Effector memory CD4-positive, alpha-beta T cell (primary cell): ENCODE measurements around the gene TGFBR1.

Experiments
- DNase-seq, 3 donors: peaks; one replicate each; pipeline ENCODE4 v3.0.0-alpha.2; 2020
- H3K27ac ChIP-seq: 2 replicates; pipeline ENCODE4 v1.7.0; 2013; ENCODE audit warnings: mild to moderate bottlenecking, low read length, moderate library complexity; ENCODE audit not compliant: insufficient read depth, poor library complexity, severe bottlenecking
- H3K27me3 ChIP-seq: replicated peaks from 2 replicates; pipeline ENCODE4 v1.7.0; 2013; ENCODE audit warnings: mild to moderate bottlenecking, low read length; ENCODE audit not compliant: insufficient read depth, control insufficient read depth, poor library complexity, severe bottlenecking
- H3K36me3 ChIP-seq: 2 replicates; pipeline ENCODE4 v1.7.0; 2013; ENCODE audit warnings: mild to moderate bottlenecking, low read length, moderate library complexity; ENCODE audit not compliant: control insufficient read depth, insufficient read depth
- H3K4me1 ChIP-seq: 2 replicates; pipeline ENCODE4 v1.7.0; 2013; ENCODE audit warnings: low read length, mild to moderate bottlenecking; ENCODE audit not compliant: control insufficient read depth, insufficient read depth, poor library complexity, severe bottlenecking
- H3K4me3 ChIP-seq: 2 replicates; pipeline ENCODE4 v1.7.0; 2013; ENCODE audit warnings: low read length, low read depth, mild to moderate bottlenecking; ENCODE audit not compliant: insufficient read depth, poor library complexity, severe bottlenecking
- H3K9me3 ChIP-seq: 2 replicates; pipeline ENCODE4 v1.7.0; 2013; ENCODE audit warnings: mild to moderate bottlenecking, low read length, moderate library complexity; ENCODE audit not compliant: control insufficient read depth

The TGFBR1 gene

GRCh38 chr9:99197124-99197630 is 92.3 kb downstream of the TGFBR1 start:
- Histone ChIP-seq H3K27ac (no peak overlapping the region), H3K27me3 (no peaks in the 10 kb centered on the region), H3K36me3 (no peaks in the 10 kb centered on the region), H3K9me3 (no peaks in the 10 kb centered on the region), H3K4me3 (no peak overlapping the region), H3K4me1 (no peaks in the 10 kb centered on the region)
- no peak for DNase-seq

GRCh38 chr9:99197987-99198386 is 93.1 kb downstream of the TGFBR1 start:
- no peaks in the 10 kb centered on the region for H3K36me3 ChIP-seq
- DNase-seq = no peak
- H3K27ac ChIP-seq = no peak overlapping the region
- H3K4me1 ChIP-seq = no peaks in the 10 kb centered on the region
- no peak overlapping the region for H3K4me3 ChIP-seq
- H3K9me3 ChIP-seq = no peaks in the 10 kb centered on the region
- no peaks in the 10 kb centered on the region for H3K27me3 ChIP-seq

GRCh38 chr9:99199938-99200539 is 95.1 kb downstream of the TGFBR1 start:
- no peak overlapping the region for H3K27ac ChIP-seq
- no peak overlapping the region for H3K4me3 ChIP-seq
- no peaks in the 10 kb centered on the region for H3K4me1 ChIP-seq
- H3K9me3 ChIP-seq = no peaks in the 10 kb centered on the region
- H3K36me3 ChIP-seq = no peaks in the 10 kb centered on the region
- DNase-seq = no peak
- no peaks in the 10 kb centered on the region for H3K27me3 ChIP-seq

GRCh38 chr9:99201603-99202002 is 96.7 kb downstream of the TGFBR1 start:
- no peak overlapping the region for H3K27ac ChIP-seq
- no peaks in the 10 kb centered on the region for H3K27me3 ChIP-seq
- H3K4me1 ChIP-seq = no peaks in the 10 kb centered on the region
- no peak for DNase-seq
- H3K36me3 ChIP-seq = no peaks in the 10 kb centered on the region
- no peak overlapping the region for H3K4me3 ChIP-seq
- no peaks in the 10 kb centered on the region for H3K9me3 ChIP-seq
